Measurements from ENCODE around the gene OR9Q1. TPM values are rescaled to one million over a fixed set of nuclear protein-coding genes. Genes with fewer than 3 reads are reported as not detected.

The OR9Q1 gene
- total and polyA plus RNA-seq, 2 experiments from 2014 or later: not detected

DNA sequence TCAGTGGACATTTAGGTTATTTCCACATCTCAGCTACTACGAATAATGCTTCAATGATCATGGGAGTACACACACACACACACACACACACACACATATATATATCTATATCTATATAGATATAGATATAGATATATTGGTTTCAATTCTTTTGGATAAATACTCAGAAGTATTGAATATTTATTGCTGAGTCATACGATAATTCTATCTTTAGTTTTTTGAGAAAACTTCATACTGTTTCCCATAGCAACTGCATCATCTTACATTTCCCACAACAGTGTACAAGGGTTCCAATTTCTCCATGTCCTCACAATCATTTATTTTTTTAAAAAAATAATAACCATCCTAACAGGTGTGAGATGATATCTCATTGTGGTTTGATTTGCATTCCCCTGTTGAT is 172.3 kb downstream of the OR9Q1 start (continued):
- TF ChIP-seq, protein P1, sequence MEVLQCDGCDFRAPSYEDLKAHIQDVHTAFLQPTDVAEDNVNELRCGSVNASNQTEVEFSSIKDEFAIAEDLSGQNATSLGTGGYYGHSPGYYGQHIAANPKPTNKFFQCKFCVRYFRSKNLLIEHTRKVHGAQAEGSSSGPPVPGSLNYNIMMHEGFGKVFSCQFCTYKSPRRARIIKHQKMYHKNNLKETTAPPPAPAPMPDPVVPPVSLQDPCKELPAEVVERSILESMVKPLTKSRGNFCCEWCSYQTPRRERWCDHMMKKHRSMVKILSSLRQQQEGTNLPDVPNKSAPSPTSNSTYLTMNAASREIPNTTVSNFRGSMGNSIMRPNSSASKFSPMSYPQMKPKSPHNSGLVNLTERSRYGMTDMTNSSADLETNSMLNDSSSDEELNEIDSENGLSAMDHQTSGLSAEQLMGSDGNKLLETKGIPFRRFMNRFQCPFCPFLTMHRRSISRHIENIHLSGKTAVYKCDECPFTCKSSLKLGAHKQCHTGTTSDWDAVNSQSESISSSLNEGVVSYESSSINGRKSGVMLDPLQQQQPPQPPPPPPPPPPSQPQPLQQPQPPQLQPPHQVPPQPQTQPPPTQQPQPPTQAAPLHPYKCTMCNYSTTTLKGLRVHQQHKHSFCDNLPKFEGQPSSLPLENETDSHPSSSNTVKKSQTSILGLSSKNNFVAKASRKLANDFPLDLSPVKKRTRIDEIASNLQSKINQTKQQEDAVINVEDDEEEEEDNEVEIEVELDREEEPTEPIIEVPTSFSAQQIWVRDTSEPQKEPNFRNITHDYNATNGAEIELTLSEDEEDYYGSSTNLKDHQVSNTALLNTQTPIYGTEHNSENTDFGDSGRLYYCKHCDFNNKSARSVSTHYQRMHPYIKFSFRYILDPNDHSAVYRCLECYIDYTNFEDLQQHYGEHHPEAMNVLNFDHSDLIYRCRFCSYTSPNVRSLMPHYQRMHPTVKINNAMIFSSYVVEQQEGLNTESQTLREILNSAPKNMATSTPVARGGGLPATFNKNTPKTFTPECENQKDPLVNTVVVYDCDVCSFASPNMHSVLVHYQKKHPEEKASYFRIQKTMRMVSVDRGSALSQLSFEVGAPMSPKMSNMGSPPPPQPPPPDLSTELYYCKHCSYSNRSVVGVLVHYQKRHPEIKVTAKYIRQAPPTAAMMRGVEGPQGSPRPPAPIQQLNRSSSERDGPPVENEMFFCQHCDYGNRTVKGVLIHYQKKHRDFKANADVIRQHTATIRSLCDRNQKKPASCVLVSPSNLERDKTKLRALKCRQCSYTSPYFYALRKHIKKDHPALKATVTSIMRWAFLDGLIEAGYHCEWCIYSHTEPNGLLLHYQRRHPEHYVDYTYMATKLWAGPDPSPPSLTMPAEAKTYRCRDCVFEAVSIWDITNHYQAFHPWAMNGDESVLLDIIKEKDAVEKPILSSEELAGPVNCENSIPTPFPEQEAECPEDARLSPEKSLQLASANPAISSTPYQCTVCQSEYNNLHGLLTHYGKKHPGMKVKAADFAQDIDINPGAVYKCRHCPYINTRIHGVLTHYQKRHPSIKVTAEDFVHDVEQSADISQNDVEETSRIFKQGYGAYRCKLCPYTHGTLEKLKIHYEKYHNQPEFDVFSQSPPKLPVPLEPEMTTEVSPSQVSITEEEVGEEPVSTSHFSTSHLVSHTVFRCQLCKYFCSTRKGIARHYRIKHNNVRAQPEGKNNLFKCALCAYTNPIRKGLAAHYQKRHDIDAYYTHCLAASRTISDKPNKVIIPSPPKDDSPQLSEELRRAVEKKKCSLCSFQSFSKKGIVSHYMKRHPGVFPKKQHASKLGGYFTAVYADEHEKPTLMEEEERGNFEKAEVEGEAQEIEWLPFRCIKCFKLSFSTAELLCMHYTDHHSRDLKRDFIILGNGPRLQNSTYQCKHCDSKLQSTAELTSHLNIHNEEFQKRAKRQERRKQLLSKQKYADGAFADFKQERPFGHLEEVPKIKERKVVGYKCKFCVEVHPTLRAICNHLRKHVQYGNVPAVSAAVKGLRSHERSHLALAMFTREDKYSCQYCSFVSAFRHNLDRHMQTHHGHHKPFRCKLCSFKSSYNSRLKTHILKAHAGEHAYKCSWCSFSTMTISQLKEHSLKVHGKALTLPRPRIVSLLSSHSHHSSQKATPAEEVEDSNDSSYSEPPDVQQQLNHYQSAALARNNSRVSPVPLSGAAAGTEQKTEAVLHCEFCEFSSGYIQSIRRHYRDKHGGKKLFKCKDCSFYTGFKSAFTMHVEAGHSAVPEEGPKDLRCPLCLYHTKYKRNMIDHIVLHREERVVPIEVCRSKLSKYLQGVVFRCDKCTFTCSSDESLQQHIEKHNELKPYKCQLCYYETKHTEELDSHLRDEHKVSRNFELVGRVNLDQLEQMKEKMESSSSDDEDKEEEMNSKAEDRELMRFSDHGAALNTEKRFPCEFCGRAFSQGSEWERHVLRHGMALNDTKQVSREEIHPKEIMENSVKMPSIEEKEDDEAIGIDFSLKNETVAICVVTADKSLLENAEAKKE (CRISPR knock-in tag; IDR thresholded peaks at IDR 0.05): no peak
- no peak for TF ChIP-seq POLR2AphosphoS5 (IDR thresholded peaks at IDR 0.05; ENCODE audit: low read depth)
- TF ChIP-seq, protein P2, sequence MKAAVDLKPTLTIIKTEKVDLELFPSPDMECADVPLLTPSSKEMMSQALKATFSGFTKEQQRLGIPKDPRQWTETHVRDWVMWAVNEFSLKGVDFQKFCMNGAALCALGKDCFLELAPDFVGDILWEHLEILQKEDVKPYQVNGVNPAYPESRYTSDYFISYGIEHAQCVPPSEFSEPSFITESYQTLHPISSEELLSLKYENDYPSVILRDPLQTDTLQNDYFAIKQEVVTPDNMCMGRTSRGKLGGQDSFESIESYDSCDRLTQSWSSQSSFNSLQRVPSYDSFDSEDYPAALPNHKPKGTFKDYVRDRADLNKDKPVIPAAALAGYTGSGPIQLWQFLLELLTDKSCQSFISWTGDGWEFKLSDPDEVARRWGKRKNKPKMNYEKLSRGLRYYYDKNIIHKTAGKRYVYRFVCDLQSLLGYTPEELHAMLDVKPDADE (IDR thresholded peaks at IDR 0.05): no peak

DNA sequence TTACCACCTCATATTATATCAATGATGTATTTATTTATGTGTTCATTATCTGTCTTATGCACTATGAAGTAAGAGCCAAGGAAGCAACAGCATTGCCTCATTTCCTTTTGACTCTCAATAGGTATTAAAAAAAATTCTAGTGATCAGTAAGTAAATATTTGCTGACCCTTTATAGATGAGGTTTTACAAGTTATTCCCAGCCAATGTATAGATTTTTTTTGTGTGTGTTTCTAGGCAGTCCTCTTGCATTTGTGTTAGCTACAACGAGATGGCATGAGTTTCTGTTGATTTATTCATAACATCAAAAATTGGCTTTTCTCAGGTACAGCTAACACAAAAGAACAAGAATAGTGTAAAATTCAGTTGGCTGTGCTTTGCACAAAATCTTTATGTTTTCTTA is 175.6 kb downstream of the OR9Q1 start:
- Mint-ChIP-seq H3K4me1 (no peaks in the 10 kb centered on the region), H3K27me3 (ENCODE audit: insufficient read depth, low read depth, poor library complexity) (peaks cover 3% of the 10 kb centered on the region), H3K9me3 (peaks cover 28% of the 10 kb centered on the region), H3K4me3 (no peak overlapping the region), H3K27ac (no peak overlapping the region), H3K36me3 (ENCODE audit: low read depth) (no peaks in the 10 kb centered on the region)
- no peaks in the 10 kb centered on the region for H3K36me3 ChIP-seq (ENCODE audit: insufficient read depth)
- no peaks in the 10 kb centered on the region for H4K20me1 ChIP-seq (replicated peaks; ENCODE audit: insufficient read depth)
- peaks cover 31% of the 10 kb centered on the region; the same call in 1 of the 2 replicates for H3K9me2 ChIP-seq (ENCODE audit: insufficient read depth)
- no peak overlapping the region for H2AFZ ChIP-seq
- no peak overlapping the region for H3K27ac ChIP-seq (ENCODE audit: low read depth)
- DNase-seq (ENCODE audit: low spot score): no peak
- H3K79me2 ChIP-seq (replicated peaks; ENCODE audit: insufficient read depth): no peaks in the 10 kb centered on the region
- no peak for ATAC-seq
- H3F3A ChIP-seq (replicated peaks; ENCODE audit: low read depth): no peaks in the 10 kb centered on the region
- no peak for TF ChIP-seq STAT1 (IDR thresholded peaks at IDR 0.05; ENCODE audit: unreplicated experiment)
- no peaks in the 10 kb centered on the region for H3K27me3 ChIP-seq (ENCODE audit: insufficient read depth)
- no peak overlapping the region for H3K4me3 ChIP-seq
- no peaks in the 10 kb centered on the region for H3K4me1 ChIP-seq (ENCODE audit: insufficient read depth)
- H3K4me2 ChIP-seq: no peak overlapping the region

Data from GM23338 (cell line).